Esophagus muscularis mucosa (tissue), 4 donors: Measurements from ENCODE around the gene CRYBG2. TPM values are rescaled to one million over a fixed set of nuclear protein-coding genes. Genes with fewer than 3 reads are reported as not detected.

Experiments
- DNase-seq: peaks from one replicate; pipeline ENCODE4 v3.0.0-alpha.2; 2017; ENCODE audit errors: extremely low spot score
- H3K27ac ChIP-seq, 4 donors: fragments of 200-600 bp; sonication (generic); replicated peaks in 1 of 4; 1 replicate in 3 of 4; 2 replicates in 1 of 4; pipeline ENCODE4 v1.5.1; 2016 to 2019; ENCODE audit warnings: mild to moderate bottlenecking in 1 of 4
- H3K27me3 ChIP-seq, 4 donors: fragments of 200-600 bp; sonication (generic); one replicate each; pipeline versions ENCODE4 v1.5.1 to v1.6.0; 2016 to 2019
- H3K36me3 ChIP-seq, 4 donors: fragments of 200-600 bp; sonication (generic); one replicate each; pipeline ENCODE4 v1.5.1; 2016 to 2019
- H3K4me1 ChIP-seq, 4 donors: fragments of 200-600 bp; sonication (generic); one replicate each; pipeline ENCODE4 v1.5.1; 2016 to 2019
- H3K4me3 ChIP-seq, 4 donors: fragments of 200-600 bp; sonication (generic); 1 replicate in 2 of 4; 2 replicates in 2 of 4; pipeline ENCODE4 v1.5.1; 2016 to 2019; ENCODE audit warnings: mild to moderate bottlenecking in 4 of 4, moderate library complexity in 1 of 4
- H3K9me3 ChIP-seq, 4 donors: fragments of 200-600 bp; sonication (generic); 1 replicate in 3 of 4; 2 replicates in 1 of 4; pipeline ENCODE4 v1.5.1; 2016 to 2019
- CTCF ChIP-seq, 3 experiments: fragments of 200-600 bp in 2 of 3; fragments of 450-650 bp in 1 of 3; sonication (generic) in 2 of 3; IDR thresholded peaks; one replicate each; pipeline ENCODE4 v1.5.1; 2017 to 2019; ENCODE audit warnings: antibody characterized with exemption in 3 of 3, mild to moderate bottlenecking in 2 of 3, moderate library complexity in 1 of 3
- EP300 ChIP-seq: sonication (generic); formaldehyde crosslinking; IDR thresholded peaks from one replicate; pipeline ENCODE4 v1.6.1; 2017; ENCODE audit warnings: antibody characterized with exemption
- POLR2A ChIP-seq: fragments of 450-650 bp; IDR thresholded peaks from one replicate; pipeline ENCODE4 v1.6.1; 2017; ENCODE audit warnings: antibody characterized with exemption, moderate library complexity, mild to moderate bottlenecking, low read depth
- POLR2AphosphoS5 ChIP-seq, 2 donors: sonication (generic); formaldehyde crosslinking; IDR thresholded peaks; one replicate each; pipeline ENCODE4 v1.6.1; 2017; ENCODE audit warnings: antibody characterized with exemption in 2 of 2
- WGBS: methylation state at CpG from one replicate; pipeline ENCODE4 v1.1.5; 2018; 5-methylcytosine and 5-hydroxymethylcytosine counted together
- intact Hi-C: fragments of 100-400 bp; cut with DNase I; formaldehyde crosslinking; loops from one replicate; pipeline ENCODE4 v1.15.1; 2023
- total RNA-seq, 4 donors: library from RNA; depleted of rRNA; stranded (reverse); fragments of >200 nt; gene quantifications; one replicate each; pipeline versions ENCODE4 v1.1.0 to v1.2.1, GENCODE V29; 2016

The CRYBG2 gene
- total RNA-seq = under 1 TPM in 2 of 4 donors, not detected in 2; 0.42 to 0.86 TPM

- H3K9me3 ChIP-seq = no peaks in the 10 kb centered on the region
- no peaks in the 10 kb centered on the region for H3K36me3 ChIP-seq
- no peak within 1 kb of the TSS for H3K27ac ChIP-seq
- H3K4me1 ChIP-seq = no peaks in the 10 kb centered on the region
- TF ChIP-seq POLR2A = no peak
- no peak for TF ChIP-seq POLR2AphosphoS5 (IDR thresholded peaks at IDR 0.05)
- no peak for TF ChIP-seq EP300
- no peak for TF ChIP-seq CTCF (IDR thresholded peaks at IDR 0.05)
- WGBS = 80% methylated on average over 2 of the region's 21 CpGs
- DNase-seq = no peak
- no peak within 1 kb of the TSS for H3K4me3 ChIP-seq
- peaks cover 0 to 60% (median 6%) of the 10 kb centered on the region in 4 donors for H3K27me3 ChIP-seq
- intact Hi-C loops = no loop called here
Measured at GRCh38 chr1:26353976-26354820, at the start of gene CRYBG2. Gene CRYBG2, minus strand, starts transcription at chr1:26354130. Its CDS starts 7,473 bp downstream, at chr1:26346657.

DNA sequence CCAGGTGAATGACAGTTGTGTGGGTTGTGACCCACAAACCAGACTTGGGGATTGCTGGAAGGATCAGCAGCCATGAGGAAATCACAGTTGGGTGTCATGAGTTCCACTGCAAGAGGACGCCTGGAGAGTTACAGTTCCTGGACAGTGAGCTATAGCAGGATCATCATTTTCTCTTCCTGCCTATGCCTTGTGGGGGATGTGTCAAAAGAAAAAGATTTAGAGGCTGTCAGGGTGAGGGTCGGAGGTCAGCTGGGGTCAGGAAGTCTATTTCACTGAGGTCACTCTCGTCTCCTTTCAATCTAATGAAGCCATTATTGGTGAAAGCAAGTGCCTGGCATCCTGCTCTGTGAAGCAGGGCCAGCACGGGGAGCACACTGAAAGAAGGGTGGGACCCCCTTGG lies 49.7 kb upstream of the CRYBG2 start:
- Histone ChIP-seq H3K9me3 (no peaks in the 10 kb centered on the region), H3K36me3 (no peaks in the 10 kb centered on the region), H3K27me3 (peaks cover 0 to 23% (median 0%) of the 10 kb centered on the region in 4 donors), H3K27ac (no peak overlapping the region), H3K4me1 (peaks cover 0 to under 1% (median 0%) of the 10 kb centered on the region in 4 donors), H3K4me3 (no peak overlapping the region)
- TF ChIP-seq POLR2A (no peak), EP300 (no peak), CTCF (IDR thresholded peaks at IDR 0.05) (no peak), POLR2AphosphoS5 (IDR thresholded peaks at IDR 0.05) (no peak)
- intact Hi-C loops = no loop called here
- no peak for DNase-seq
- 25% methylated on average over 4 of the region's 4 CpGs for WGBS

DNA sequence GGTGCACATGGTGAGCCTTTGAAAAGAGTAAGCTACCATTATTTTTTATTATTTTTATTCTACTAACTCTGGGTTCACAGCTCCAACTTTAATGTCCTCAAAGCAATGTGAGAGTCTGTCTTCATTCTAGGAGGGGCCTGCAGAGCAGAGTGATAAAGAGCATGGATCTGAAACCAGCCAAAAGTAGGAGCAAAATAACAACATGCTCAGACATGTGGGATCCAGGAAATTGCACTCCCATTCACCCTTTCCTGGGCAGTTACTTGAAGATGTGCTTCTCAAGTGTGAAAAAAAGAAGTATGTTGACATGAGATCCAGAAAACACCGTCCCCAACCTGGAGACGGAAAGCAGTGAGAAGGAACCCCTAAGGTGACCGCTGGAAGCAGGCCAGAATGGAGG lies 48.0 kb upstream of the CRYBG2 start:
- no peaks in the 10 kb centered on the region for H3K9me3 ChIP-seq
- H3K27ac ChIP-seq = no peak overlapping the region
- intact Hi-C loops = no loop called here
- no peak for TF ChIP-seq POLR2A
- TF ChIP-seq EP300 = no peak
- TF ChIP-seq POLR2AphosphoS5 (IDR thresholded peaks at IDR 0.05) = no peak
- TF ChIP-seq CTCF (IDR thresholded peaks at IDR 0.05) = no peak
- 75% methylated on average over 3 of the region's 3 CpGs for WGBS
- no peak for DNase-seq
- H3K4me3 ChIP-seq = no peak overlapping the region
- no peaks in the 10 kb centered on the region for H3K36me3 ChIP-seq
- H3K27me3 ChIP-seq = peaks cover 0 to 23% (median 0%) of the 10 kb centered on the region in 4 donors
- H3K4me1 ChIP-seq = no peaks in the 10 kb centered on the region

DNA sequence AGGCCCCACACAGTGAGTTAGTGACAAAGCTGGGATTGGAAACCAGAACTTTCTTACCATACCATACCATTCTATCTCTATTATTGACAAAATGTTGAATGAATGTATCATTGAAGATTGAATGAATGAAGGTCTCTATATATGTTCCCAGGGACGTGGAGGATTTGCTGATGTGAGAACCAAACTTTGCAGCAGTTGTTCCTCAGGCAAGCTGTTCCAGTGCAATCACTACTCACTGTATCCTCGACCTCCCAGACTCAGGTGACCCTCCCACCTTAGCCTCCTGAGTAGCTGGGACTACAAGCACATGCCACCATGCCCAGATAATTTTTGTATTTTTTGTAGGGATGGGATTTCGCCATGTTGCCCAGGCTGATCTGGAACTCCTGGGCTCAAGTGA lies 45.1 kb upstream of the CRYBG2 start:
- no peak overlapping the region for H3K4me3 ChIP-seq
- intact Hi-C loops = no loop called here
- no peak overlapping the region for H3K27ac ChIP-seq
- H3K27me3 ChIP-seq = peaks cover 0 to 28% (median 0%) of the 10 kb centered on the region in 4 donors
- no peaks in the 10 kb centered on the region for H3K9me3 ChIP-seq
- WGBS = 93% methylated on average over 3 of the region's 3 CpGs
- DNase-seq = no peak
- no peaks in the 10 kb centered on the region for H3K4me1 ChIP-seq
- TF ChIP-seq EP300 (no peak), POLR2A (no peak), CTCF (IDR thresholded peaks at IDR 0.05) (no peak), POLR2AphosphoS5 (IDR thresholded peaks at IDR 0.05) (no peak)
- no peaks in the 10 kb centered on the region for H3K36me3 ChIP-seq
